ENCODE measurements around the gene STRA8. TPM values are rescaled to one million over a fixed set of nuclear protein-coding genes. Genes with fewer than 3 reads are reported as not detected.
A peak's percentile ranks its signal among the peaks of the same experiment; 100 is the strongest.

The STRA8 gene
- total and polyA plus RNA-seq, 2 of the 13 experiments (the other 11 are each of a cell fraction or from before 2014, with no cell fraction given): not detected

GRCh38 chr7:135208102-135208793 lies 25.4 kb upstream of the STRA8 start (continued):
- TF ChIP-seq SOX13 (IDR thresholded peaks at IDR 0.05): no peak
- 0 out of 4 replicates have a peak, but pooled peaks of 1 of the 2 experiments have one; percentile 16 for TF ChIP-seq SOX13 (CRISPR knock-in tag; conservative IDR thresholded peaks at IDR 0.05 in 1 of 2, IDR thresholded peaks at IDR 0.05 in 1 of 2)
- TF ChIP-seq SOX6 (IDR thresholded peaks at IDR 0.05): no peak
- TF ChIP-seq SOX6 (CRISPR knock-in tag; IDR thresholded peaks at IDR 0.05): peak; percentile 22; the same call in 1 of the 2 replicates

GRCh38 chr7:135209225-135209834 lies 24.3 kb upstream of the STRA8 start:
- DNase-seq (ENCODE audit: low spot score): no peak
- 0 out of 2 replicates have a peak overlapping the region, but pooled peaks have one; percentile 8 for H3K4me2 ChIP-seq (ENCODE audit: low read depth, low read length)
- POLR2A ChIA-PET: interaction anchor here (1.0 to 1.5 kb wide), 2 partner anchors 23 to 38 kb away, joined by 3 to 5 read pairs; partner anchors contain the start of gene CYREN

More at GRCh38 chr7:135209225-135209834, 24.3 kb upstream of the STRA8 start:
- ATAC-seq: no peak
- Histone ChIP-seq H2AFZ (ENCODE audit: low read length) (no peak overlapping the region), H3K79me2 (ENCODE audit: insufficient read depth, low read length) (peaks cover 9% of the 10 kb centered on the region), H3K4me1 (ENCODE audit: insufficient read depth, low read length) (peaks cover 52% of the 10 kb centered on the region), H3K27ac (ENCODE audit: extremely low read length, insufficient read depth, low read length) (no peak overlapping the region), H3K9ac (ENCODE audit: insufficient read depth, low read depth, low read length) (no peak overlapping the region), H3K9me3 (ENCODE audit: low read length) (no peaks in the 10 kb centered on the region), H4K20me1 (ENCODE audit: insufficient read depth, low read length) (no peaks in the 10 kb centered on the region), H3K27me3 (ENCODE audit: control insufficient read depth in 1 of 2, insufficient read depth in 2 of 2, low read length in 2 of 2) (no peaks in the 10 kb centered on the region; a peak in 1 of 5 replicates), H3K4me3 (replicated peaks in 1 of 3; ENCODE audit: insufficient read depth in 1 of 3, low read depth in 2 of 3, low read length in 3 of 3) (no peak overlapping the region), H3K36me3 (replicated peaks in 1 of 2; ENCODE audit: control insufficient read depth in 1 of 2, insufficient read depth in 2 of 2, low read length in 2 of 2) (peaks cover 1 to 2% of the 10 kb centered on the region in 2 experiments; a peak in 3 of 5 replicates)
- FAIRE-seq: no peak
- CTCF ChIA-PET (ENCODE audit: low intra/inter-chr PET ratio, low total read pairs): no interaction called here
- in situ Hi-C loops (cut with HindIII; ENCODE audit: extremely low pct_ligation_motif_present, low pct_unique_long_range_greater_than_20kb): no loop called here
- WGBS (ENCODE audit: low lambda C conversion rate): 93% methylated on average over 7 of the region's 7 CpGs
- TF ChIP-seq ZNF263 (CRISPR knock-in tag; IDR thresholded peaks at IDR 0.05) (no peak), MAF1 (CRISPR knock-in tag; IDR thresholded peaks at IDR 0.05; ENCODE audit: borderline replicate concordance) (no peak)
- no TSS peak for BruUV-seq (replicated peaks)
- intact Hi-C loops (cut with micrococcal nuclease; ENCODE audit: unreplicated experiment): no loop called here
